ENCODE results near the gene ZFP30. TPM values are rescaled to one million over a fixed set of nuclear protein-coding genes. Genes with fewer than 3 reads are reported as not detected.
"Not testable (repeated sequence)": the region's sequence is repeated elsewhere in the genome, so short reads cannot be mapped to it uniquely, and the experiment has no call there.

Gene ZFP30
- total RNA-seq, 1 experiment from 2014 or later = 5.0 TPM

DNA sequence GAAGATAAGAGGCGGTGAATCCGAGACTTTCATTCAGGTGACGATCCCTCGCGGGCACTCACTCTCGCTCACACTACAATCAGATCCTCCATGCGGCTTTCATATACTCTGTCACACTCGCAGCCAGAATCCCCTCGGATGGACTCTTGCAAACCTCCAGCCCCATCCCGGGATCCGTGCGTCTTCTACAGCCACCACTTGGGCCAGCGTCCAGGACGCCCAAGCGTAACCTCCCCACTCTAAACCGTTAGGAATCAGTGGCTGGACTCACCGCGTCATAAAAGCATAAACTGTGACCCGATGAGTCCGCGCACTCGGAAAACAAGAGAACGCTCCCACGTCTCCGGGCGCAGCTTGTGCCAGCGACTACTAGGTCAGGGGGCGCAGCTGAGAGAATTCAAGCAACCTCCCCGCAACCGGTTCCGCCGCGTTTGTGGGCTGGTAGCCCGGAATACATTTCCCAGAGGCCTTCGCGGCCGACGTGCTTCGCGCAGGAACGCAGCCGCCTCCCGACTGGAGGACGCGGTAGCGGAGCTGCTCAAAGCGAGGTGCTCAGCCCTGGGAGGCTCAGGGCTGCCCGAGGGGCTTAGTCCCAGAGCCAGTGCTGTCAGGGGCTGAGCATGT, 36.7 kb upstream of the ZFP30 start:
- Histone ChIP-seq H2AFZ (ENCODE audit: low read length) (no peak overlapping the region), H3K4me2 (ENCODE audit: low read length) (no peak overlapping the region), H3K9me2 (replicated peaks; ENCODE audit: low read length) (no peaks in the 10 kb centered on the region), H3K79me2 (ENCODE audit: low read length) (no peaks in the 10 kb centered on the region), H3K27ac (ENCODE audit: low read length) (no peak overlapping the region), H3F3A (ENCODE audit: low read length, unreplicated experiment) (no peaks in the 10 kb centered on the region), H3K9ac (ENCODE audit: low read length) (no peak overlapping the region), H3K36me3 (ENCODE audit: low read depth, low read length) (peaks cover 7% of the 10 kb centered on the region; the same call in 1 of the 2 replicates), H3K9me3 (ENCODE audit: low read length) (no peaks in the 10 kb centered on the region), H3K4me1 (ENCODE audit: insufficient read depth, low read length) (no peaks in the 10 kb centered on the region), H3K4me3 (ENCODE audit: low read length) (no peak overlapping the region), H4K20me1 (ENCODE audit: low read length) (no peaks in the 10 kb centered on the region), H3K27me3 (ENCODE audit: low read length) (no peaks in the 10 kb centered on the region)
- BruUV-seq (replicated peaks) = no TSS peak
- intact Hi-C loops (cut with micrococcal nuclease) = no loop called here
- DNase-seq = no peak
- POLR2A ChIA-PET (ENCODE audit: unreplicated experiment) = no interaction called here
- no peak for ATAC-seq
- CTCF ChIA-PET = no interaction called here
- no peak for TF ChIP-seq EZH2 (IDR thresholded peaks at IDR 0.05; ENCODE audit: low read length, unreplicated experiment)
- TF ChIP-seq EZH2phosphoT487 (IDR thresholded peaks at IDR 0.05; ENCODE audit: borderline replicate concordance, low read length) = no peak
- TF ChIP-seq CTCF (conservative IDR thresholded peaks at IDR 0.05; ENCODE audit: low read depth, low read length) = no peak

DNA sequence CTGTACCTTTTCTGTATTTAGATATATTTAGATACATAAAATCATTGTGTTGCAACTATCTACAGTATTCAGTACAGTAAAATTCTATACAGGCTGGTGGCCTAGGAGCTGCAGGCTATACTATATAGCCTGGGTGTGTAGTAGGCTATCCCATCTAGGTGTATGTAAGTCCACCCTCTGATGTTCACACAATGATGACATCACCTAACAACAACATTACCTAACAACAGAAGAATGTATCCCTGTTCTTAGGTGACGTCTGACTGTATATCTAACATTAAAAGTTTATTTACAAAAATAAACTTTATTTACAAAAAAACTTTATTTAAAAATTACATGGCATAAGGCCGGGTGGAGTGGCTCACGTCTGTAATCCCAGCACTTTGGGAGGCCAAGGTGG, 28.3 kb upstream of the ZFP30 start:
- H3K79me2 ChIP-seq (ENCODE audit: low read length) = no peaks in the 10 kb centered on the region
- H3K27me3 ChIP-seq (ENCODE audit: low read length) = no peaks in the 10 kb centered on the region
- CTCF ChIA-PET = no interaction called here
- no peaks in the 10 kb centered on the region for H3K9me3 ChIP-seq (ENCODE audit: low read length)
- no peak overlapping the region for H3K4me3 ChIP-seq (ENCODE audit: low read length)
- H2AFZ ChIP-seq (ENCODE audit: low read length) = no peak overlapping the region
- no peaks in the 10 kb centered on the region for H3K36me3 ChIP-seq (ENCODE audit: low read depth, low read length)
- ATAC-seq = no peak
- no peak overlapping the region for H3K4me2 ChIP-seq (ENCODE audit: low read length)
- H3K9me2 ChIP-seq (replicated peaks; ENCODE audit: low read length) = no peaks in the 10 kb centered on the region
- no peaks in the 10 kb centered on the region for H3F3A ChIP-seq (ENCODE audit: low read length, unreplicated experiment)
- H3K27ac ChIP-seq (ENCODE audit: low read length) = no peak overlapping the region
- BruUV-seq (replicated peaks) = no TSS peak
- intact Hi-C loops (cut with micrococcal nuclease) = no loop called here
- no peak for TF ChIP-seq EZH2 (IDR thresholded peaks at IDR 0.05; ENCODE audit: low read length, unreplicated experiment)
- no peak overlapping the region for H3K9ac ChIP-seq (ENCODE audit: low read length)
- DNase-seq = no peak
- POLR2A ChIA-PET (ENCODE audit: unreplicated experiment) = no interaction called here
- H4K20me1 ChIP-seq (ENCODE audit: low read length) = no peaks in the 10 kb centered on the region
- H3K4me1 ChIP-seq (ENCODE audit: insufficient read depth, low read length) = no peaks in the 10 kb centered on the region

- TF ChIP-seq CTCF (conservative IDR thresholded peaks at IDR 0.05; ENCODE audit: low read depth, low read length) = no peak
- TF ChIP-seq EZH2phosphoT487 (IDR thresholded peaks at IDR 0.05; ENCODE audit: borderline replicate concordance, low read length) = no peak
- TF ChIP-seq EZH2 (IDR thresholded peaks at IDR 0.05; ENCODE audit: low read length, unreplicated experiment) = no peak
- H4K20me1 ChIP-seq (ENCODE audit: low read length) = no peaks in the 10 kb centered on the region
- H3K4me1 ChIP-seq (ENCODE audit: insufficient read depth, low read length) = no peaks in the 10 kb centered on the region
- ChIA-PET POLR2A (ENCODE audit: unreplicated experiment) (no interaction called here), CTCF (no interaction called here)
- no peaks in the 10 kb centered on the region for H3F3A ChIP-seq (ENCODE audit: low read length, unreplicated experiment)
- no peak overlapping the region for H2AFZ ChIP-seq (ENCODE audit: low read length)
- H3K27me3 ChIP-seq (ENCODE audit: low read length) = no peaks in the 10 kb centered on the region
- H3K9me3 ChIP-seq (ENCODE audit: low read length) = peaks cover 29% of the 10 kb centered on the region
- no peak for DNase-seq
- BruUV-seq (replicated peaks) = no TSS peak
- no peak overlapping the region for H3K27ac ChIP-seq (ENCODE audit: low read length)
- no peak overlapping the region for H3K4me2 ChIP-seq (ENCODE audit: low read length)
- no peaks in the 10 kb centered on the region; the same call in 1 of the 2 replicates for H3K36me3 ChIP-seq (ENCODE audit: low read depth, low read length)
- no peaks in the 10 kb centered on the region for H3K9me2 ChIP-seq (replicated peaks; ENCODE audit: low read length)
- no peak for ATAC-seq
- no peak overlapping the region for H3K4me3 ChIP-seq (ENCODE audit: low read length)
- no peak overlapping the region for H3K9ac ChIP-seq (ENCODE audit: low read length)
- H3K79me2 ChIP-seq (ENCODE audit: low read length) = no peaks in the 10 kb centered on the region
- intact Hi-C loops (cut with micrococcal nuclease) = no loop called here
Observed at GRCh38 chr19:37669450-37669914, 14.2 kb upstream of the ZFP30 start.

DNA sequence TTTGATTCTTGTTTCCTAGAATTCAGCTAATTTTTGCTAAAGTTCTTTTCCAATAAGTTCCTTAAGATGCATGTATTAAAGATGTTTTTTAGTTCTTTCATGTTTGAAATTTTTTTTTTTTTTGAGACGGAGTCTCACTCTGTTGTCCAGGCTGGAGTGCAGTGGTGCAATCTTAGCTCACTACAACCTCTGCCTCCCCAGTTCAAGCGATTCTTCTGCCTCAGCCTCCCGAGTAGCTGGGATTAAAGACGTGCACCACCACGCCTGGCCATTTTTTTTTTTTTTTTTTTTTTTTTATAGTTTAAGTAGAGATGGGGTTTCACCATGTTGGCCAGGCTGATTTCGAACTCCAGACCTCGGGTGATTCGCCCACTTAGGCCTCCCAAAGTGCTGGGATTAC, 1.9 kb upstream of the ZFP30 start:
- H3K4me2 ChIP-seq (ENCODE audit: low read length); DNase-seq; H3K9me2 ChIP-seq (replicated peaks; ENCODE audit: low read length); CTCF ChIA-PET; BruUV-seq (replicated peaks); H3K9ac ChIP-seq (ENCODE audit: low read length); POLR2A ChIA-PET (ENCODE audit: unreplicated experiment); H3F3A ChIP-seq (ENCODE audit: low read length, unreplicated experiment); H2AFZ ChIP-seq (ENCODE audit: low read length); H3K4me3 ChIP-seq (ENCODE audit: low read length); H3K4me1 ChIP-seq (ENCODE audit: insufficient read depth, low read length); H3K36me3 ChIP-seq (ENCODE audit: low read depth, low read length); H3K9me3 ChIP-seq (ENCODE audit: low read length); ATAC-seq; H3K27ac ChIP-seq (ENCODE audit: low read length); H4K20me1 ChIP-seq (ENCODE audit: low read length); H3K27me3 ChIP-seq (ENCODE audit: low read length); intact Hi-C loops (cut with micrococcal nuclease): not testable (repeated sequence)
- peaks cover 26% of the 10 kb centered on the region for H3K79me2 ChIP-seq (ENCODE audit: low read length)
